OCI-LY3 (cell line): ENCODE measurements around the gene DPYSL4.

ENCODE experiments used
- EZH2phosphoT487 ChIP-seq: fragments of 200-600 bp; shearing (Covaris generic); IDR thresholded peaks from 2 replicates; pipeline ENCODE4 v1.6.1; 2018; ENCODE audit warnings: antibody characterized with exemption, mixed run types, low read depth
- TF ChIP-seq, protein P1 (sequence below): fragments of 200-600, 300-600 bp; sonication (generic); IDR thresholded peaks from 2 replicates; pipeline ENCODE4 v1.5.1; 2014; ENCODE audit warnings: antibody characterized with exemption, low read length, low read depth

- TF ChIP-seq, protein P1, sequence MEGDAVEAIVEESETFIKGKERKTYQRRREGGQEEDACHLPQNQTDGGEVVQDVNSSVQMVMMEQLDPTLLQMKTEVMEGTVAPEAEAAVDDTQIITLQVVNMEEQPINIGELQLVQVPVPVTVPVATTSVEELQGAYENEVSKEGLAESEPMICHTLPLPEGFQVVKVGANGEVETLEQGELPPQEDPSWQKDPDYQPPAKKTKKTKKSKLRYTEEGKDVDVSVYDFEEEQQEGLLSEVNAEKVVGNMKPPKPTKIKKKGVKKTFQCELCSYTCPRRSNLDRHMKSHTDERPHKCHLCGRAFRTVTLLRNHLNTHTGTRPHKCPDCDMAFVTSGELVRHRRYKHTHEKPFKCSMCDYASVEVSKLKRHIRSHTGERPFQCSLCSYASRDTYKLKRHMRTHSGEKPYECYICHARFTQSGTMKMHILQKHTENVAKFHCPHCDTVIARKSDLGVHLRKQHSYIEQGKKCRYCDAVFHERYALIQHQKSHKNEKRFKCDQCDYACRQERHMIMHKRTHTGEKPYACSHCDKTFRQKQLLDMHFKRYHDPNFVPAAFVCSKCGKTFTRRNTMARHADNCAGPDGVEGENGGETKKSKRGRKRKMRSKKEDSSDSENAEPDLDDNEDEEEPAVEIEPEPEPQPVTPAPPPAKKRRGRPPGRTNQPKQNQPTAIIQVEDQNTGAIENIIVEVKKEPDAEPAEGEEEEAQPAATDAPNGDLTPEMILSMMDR: no peak
- no peak for TF ChIP-seq EZH2phosphoT487
Measured at GRCh38 chr10:132167041-132167674, 19.6 kb upstream of the DPYSL4 start.
